ENCODE measurements around the gene ZNF300.
"Not testable (repeated sequence)": the region's sequence is repeated elsewhere in the genome, so short reads cannot be mapped to it uniquely, and the experiment has no call there.

Gene ZNF300

GRCh38 chr5:150904479-150905311, at the start of gene ZNF300:
ZNF300 (minus strand) TSS chr5:150904980; CDS start chr5:150903155, 1,825 bp downstream.
- peak; percentile 96 for DNase-seq

GRCh38 chr5:150948539-150948938, 43.8 kb upstream of the ZNF300 start:
- no peak for DNase-seq

GRCh38 chr5:150946351-150946905, 41.6 kb upstream of the ZNF300 start:
- peak; percentile 90 for DNase-seq

- DNase-seq: peak; percentile 12
Observed at GRCh38 chr5:150945947-150946346, 41.2 kb upstream of the ZNF300 start.

- peak; percentile 59 for DNase-seq
Observed at GRCh38 chr5:150945486-150945885, 40.7 kb upstream of the ZNF300 start.

- DNase-seq: no peak
Observed at GRCh38 chr5:150931368-150931965, 26.7 kb upstream of the ZNF300 start.

- peak; percentile 73 for DNase-seq
Observed at GRCh38 chr5:150918613-150919012, 13.8 kb upstream of the ZNF300 start.

- no peak for DNase-seq
Observed at GRCh38 chr5:150912312-150912814, 7.6 kb upstream of the ZNF300 start.

GRCh38 chr5:150905312-150905683, 518 bp upstream of the ZNF300 start:
- DNase-seq: no peak

- DNase-seq: no peak
Observed at GRCh38 chr5:150901446-150901845, 3.3 kb downstream of the ZNF300 start.

GRCh38 chr5:150895431-150896428, 9.1 kb downstream of the ZNF300 start:
- no peak for DNase-seq

- no peak for DNase-seq
Observed at GRCh38 chr5:150879358-150879757, 25.4 kb downstream of the ZNF300 start.

- no peak for DNase-seq
Observed at GRCh38 chr5:150862070-150862469, 42.7 kb downstream of the ZNF300 start.

- no peak for DNase-seq
Observed at GRCh38 chr5:150860246-150860821, 44.4 kb downstream of the ZNF300 start.

GRCh38 chr5:150856700-150857099, 48.1 kb downstream of the ZNF300 start:
- not testable (repeated sequence) for DNase-seq

- DNase-seq: no peak
Observed at GRCh38 chr5:150853561-150853960, 51.2 kb downstream of the ZNF300 start.

GRCh38 chr5:150851039-150851438, 53.7 kb downstream of the ZNF300 start:
- no peak for DNase-seq

GRCh38 chr5:150848271-150848670, 56.5 kb downstream of the ZNF300 start:
- no peak for DNase-seq

- DNase-seq: no peak
Observed at GRCh38 chr5:150847334-150847695, 57.5 kb downstream of the ZNF300 start.

- peak; percentile 80 for DNase-seq
Observed at GRCh38 chr5:150846654-150847333, 58.0 kb downstream of the ZNF300 start.

GRCh38 chr5:150846308-150846653, 58.5 kb downstream of the ZNF300 start, which contains the start of gene IRGM:
IRGM (plus strand) TSS chr5:150846521; CDS start chr5:150848124, 1,603 bp downstream.
- not testable (repeated sequence) for DNase-seq

Data from fibroblast of skin of right quadriceps (primary cell).